Spleen (tissue), 11 donors: Measurements from ENCODE around the gene FAM83B. TPM values are rescaled to one million over a fixed set of nuclear protein-coding genes. Genes with fewer than 3 reads are reported as not detected.

Experiments
- DNase-seq: peaks from one replicate; pipeline ENCODE4 v3.0.0-alpha.2; 2020
- H3K27ac ChIP-seq, 8 donors: fragments of 200-600 bp; sonication (generic) in 7 of 8; 1 replicate in 4 of 8; 2 replicates in 4 of 8; pipeline versions ENCODE4 v1.5.0 to v1.8.0; 2016 to 2021; ENCODE audit warnings: inconsistent platforms in 4 of 8, mild to moderate bottlenecking in 4 of 8, moderate library complexity in 1 of 8
- H3K27me3 ChIP-seq, 7 donors: fragments of 200-600 bp; sonication (generic) in 6 of 7; replicated peaks in 1 of 7; 1 replicate in 4 of 7; 2 replicates in 3 of 7; pipeline versions ENCODE4 v1.5.0 to v1.8.0; 2016 to 2021; ENCODE audit warnings: inconsistent platforms in 3 of 7, mild to moderate bottlenecking in 1 of 7
- H3K36me3 ChIP-seq, 6 donors: fragments of 200-600 bp; sonication (generic) in 5 of 6; 1 replicate in 4 of 6; 2 replicates in 2 of 6; pipeline versions ENCODE4 v1.5.0 to v1.8.0; 2016 to 2021; ENCODE audit warnings: inconsistent platforms in 2 of 6
- H3K4me1 ChIP-seq, 6 donors: fragments of 200-600 bp; sonication (generic) in 5 of 6; 1 replicate in 3 of 6; 2 replicates in 3 of 6; pipeline versions ENCODE4 v1.5.0 to v1.8.0; 2016 to 2021; ENCODE audit warnings: inconsistent platforms in 3 of 6
- H3K4me3 ChIP-seq, 8 donors: fragments of 200-600 bp; sonication (generic) in 7 of 8; 1 replicate in 4 of 8; 2 replicates in 4 of 8; pipeline versions ENCODE4 v1.5.0 to v1.8.0; 2016 to 2021; ENCODE audit warnings: inconsistent platforms in 4 of 8, mild to moderate bottlenecking in 4 of 8, moderate library complexity in 2 of 8
- H3K9me3 ChIP-seq, 8 donors: fragments of 200-600 bp; sonication (generic) in 7 of 8; 1 replicate in 4 of 8; 2 replicates in 4 of 8; pipeline versions ENCODE4 v1.5.0 to v1.8.0; 2016 to 2021; ENCODE audit warnings: inconsistent platforms in 4 of 8
- CTCF ChIP-seq, 11 experiments: fragments of 200-600 bp in 7 of 11; fragments of 450-650 bp in 4 of 11; sonication (generic) in 4 of 11; IDR thresholded peaks in 8 of 11; conservative IDR thresholded peaks in 3 of 11; 1 replicate in 7 of 11; 2 replicates in 4 of 11; pipeline versions ENCODE4 v1.4.0 to v1.8.0; 2016 to 2021; ENCODE audit warnings: antibody characterized with exemption in 11 of 11, inconsistent platforms in 4 of 11, mild to moderate bottlenecking in 1 of 11
- POLR2A ChIP-seq, 3 donors: fragments of 450-650 bp; IDR thresholded peaks; one replicate each; pipeline ENCODE4 v1.5.1; 2017; ENCODE audit warnings: antibody characterized with exemption in 3 of 3, mild to moderate bottlenecking in 1 of 3
- POLR2AphosphoS5 ChIP-seq, 3 donors: sonication (generic); formaldehyde crosslinking; IDR thresholded peaks; one replicate each; pipeline ENCODE4 v1.5.1; 2017; ENCODE audit warnings: antibody characterized with exemption in 3 of 3
- WGBS, 5 donors: extraction: QIAGEN DNeasy Blood & Tissue Kit in 3 of 5; methylation state at CpG; one replicate each; pipeline versions ENCODE4 v1.1.5 to v1.1.7; 2013 to 2018; 5-methylcytosine and 5-hydroxymethylcytosine counted together
- intact Hi-C: fragments of 100-400 bp; cut with DNase I; formaldehyde crosslinking; loops from one replicate; pipeline ENCODE4 v1.15.0; 2023; ENCODE audit warnings: low total_unique reads
- polyA plus RNA-seq, 3 donors: library from polyadenylated mRNA; stranded (reverse); fragments of 200-250 nt; gene quantifications; one replicate each; pipeline ENCODE4 v1.2.1, GENCODE V29; 2013
- total RNA-seq, 7 donors: library from RNA; depleted of rRNA in 3 of 7; stranded (reverse); fragments of >200 nt in 3 of 7; fragmentation: NEBNext Ultra II Directional in 4 of 7; extraction: Animal tissue kit (Norgen Biotek cat#: 25700) in 4 of 7; gene quantifications; one replicate each; pipeline versions ENCODE4 v1.1.0 to v1.2.1, GENCODE V29; 2016 to 2021
- donor health status: healthy with polysubstance abuse.
- donor health status: DM: no; HTN: no; CAD: no; lungs with moderate emphysema.
- donor health status: DM: no; HTN: no; CAD: no.
- donor health status: Bipolar disorder and iron deficiency.
- donor health status: healthy.
- donor health status: DM: no; HTN: no; CAD: no.
- donor health status: DM: yes; HTN: yes; CAD: no.

The FAM83B gene
- total and polyA plus RNA-seq, 10 donors: not detected

- intact Hi-C loops: no loop called here
- Histone ChIP-seq H3K4me3 (no peak overlapping the region), H3K36me3 (no peaks in the 10 kb centered on the region), H3K27ac (no peak overlapping the region), H3K4me1 (no peaks in the 10 kb centered on the region), H3K27me3 (no peaks in the 10 kb centered on the region), H3K9me3 (peaks cover 0 to 45% (median 25%) of the 10 kb centered on the region in 8 donors)
- DNase-seq: no peak
- TF ChIP-seq POLR2A (IDR thresholded peaks at IDR 0.05) (no peak), POLR2AphosphoS5 (IDR thresholded peaks at IDR 0.05) (no peak), CTCF (IDR thresholded peaks at IDR 0.05 in 8 of 11, conservative IDR thresholded peaks at IDR 0.05 in 3 of 11) (no peak)
- WGBS, 5 donors: 92 to 100% (median 96%) methylated on average over 2 of the region's 2 CpGs
Observed at GRCh38 chr6:54981276-54981609, 134.7 kb downstream of the FAM83B start.

- Histone ChIP-seq H3K4me1 (no peaks in the 10 kb centered on the region), H3K27ac (no peak overlapping the region), H3K36me3 (no peaks in the 10 kb centered on the region), H3K4me3 (no peak overlapping the region), H3K27me3 (no peaks in the 10 kb centered on the region), H3K9me3 (peaks cover 0 to 49% (median 29%) of the 10 kb centered on the region in 8 donors)
- intact Hi-C loops: no loop called here
- WGBS, 5 donors: 88 to 96% (median 96%) methylated on average over 3 of the region's 3 CpGs
- no peak for DNase-seq
- TF ChIP-seq POLR2AphosphoS5 (IDR thresholded peaks at IDR 0.05): no peak
- TF ChIP-seq POLR2A (IDR thresholded peaks at IDR 0.05): no peak
- TF ChIP-seq CTCF (IDR thresholded peaks at IDR 0.05 in 8 of 11, conservative IDR thresholded peaks at IDR 0.05 in 3 of 11): no peak
Observed at GRCh38 chr6:54981647-54982046, 135.1 kb downstream of the FAM83B start.

GRCh38 chr6:54987633-54988290 lies 141.2 kb downstream of the FAM83B start:
- Histone ChIP-seq H3K27ac (no peak overlapping the region), H3K36me3 (no peaks in the 10 kb centered on the region), H3K4me1 (no peaks in the 10 kb centered on the region), H3K27me3 (no peaks in the 10 kb centered on the region), H3K4me3 (no peak overlapping the region), H3K9me3 (peaks cover 0 to 52% (median 35%) of the 10 kb centered on the region in 8 donors)
- DNase-seq: no peak
- intact Hi-C loops: no loop called here
- TF ChIP-seq CTCF (IDR thresholded peaks at IDR 0.05 in 8 of 11, conservative IDR thresholded peaks at IDR 0.05 in 3 of 11) (no peak), POLR2A (IDR thresholded peaks at IDR 0.05) (no peak), POLR2AphosphoS5 (IDR thresholded peaks at IDR 0.05) (no peak)

GRCh38 chr6:54988576-54988975 lies 142.0 kb downstream of the FAM83B start:
- no peak for DNase-seq
- H3K36me3 ChIP-seq: no peaks in the 10 kb centered on the region
- no peak overlapping the region for H3K4me3 ChIP-seq
- H3K27me3 ChIP-seq: no peaks in the 10 kb centered on the region
- TF ChIP-seq CTCF (IDR thresholded peaks at IDR 0.05 in 8 of 11, conservative IDR thresholded peaks at IDR 0.05 in 3 of 11): no peak
- TF ChIP-seq POLR2AphosphoS5 (IDR thresholded peaks at IDR 0.05): no peak
- TF ChIP-seq POLR2A (IDR thresholded peaks at IDR 0.05): no peak
- intact Hi-C loops: no loop called here
- H3K9me3 ChIP-seq: peaks cover 0 to 54% (median 39%) of the 10 kb centered on the region in 8 donors
- no peak overlapping the region for H3K27ac ChIP-seq
- no peaks in the 10 kb centered on the region for H3K4me1 ChIP-seq
